OCI-LY7 (cell line): ENCODE data around the gene BPIFB3. TPM values are rescaled to one million over a fixed set of nuclear protein-coding genes. Genes with fewer than 3 reads are reported as not detected.

Experiments
- BruUV-seq: library from RNA; stranded (reverse); fragments of 400-500 nt; replicated peaks from 2 replicates; lab custom pipeline; 2021; lab: Mats Ljungman, UMichigan
- CTCF ChIA-PET: fragments of 300-600 bp; sonication (Branson Sonifier 250); formaldehyde crosslinking; loops from one replicate; lab custom pipeline; 2022; ENCODE audit warnings: antibody characterized with exemption; ENCODE audit not compliant: unreplicated experiment; lab: Charles Lee
- POLR2A ChIA-PET: fragments of 300-600 bp; sonication (Branson Sonifier 250); formaldehyde crosslinking; loops from one replicate; lab custom pipeline; 2022; ENCODE audit warnings: antibody characterized with exemption; lab: Charles Lee
- DNase-seq: peaks from one replicate; pipeline ENCODE4 v3.0.0-alpha.2; 2015; ENCODE audit warnings: low spot score
- H2AFZ ChIP-seq: fragments of 200-600 bp; sonication (generic), shearing (Covaris generic); 2 replicates; pipeline ENCODE4 v1.6.1; 2014; ENCODE audit warnings: mild to moderate bottlenecking, antibody characterized with exemption, low read length, moderate library complexity
- H3K27ac ChIP-seq: fragments of 200-600 bp; sonication (generic); 2 replicates; pipeline ENCODE4 v1.5.1; 2014; ENCODE audit warnings: mixed run types, low read depth, mild to moderate bottlenecking, moderate library complexity, low read length, inconsistent platforms; ENCODE audit not compliant: poor library complexity, severe bottlenecking
- H3K36me3 ChIP-seq: fragments of 200-600 bp; sonication (generic); 2 replicates; pipeline ENCODE4 v1.6.1; 2014; ENCODE audit warnings: mild to moderate bottlenecking, antibody characterized with exemption, low read length, moderate library complexity, mixed read lengths; ENCODE audit not compliant: insufficient read depth
- H3K4me1 ChIP-seq: fragments of 200-600 bp; sonication (generic); 2 replicates; pipeline ENCODE4 v1.5.1; 2014; ENCODE audit warnings: mild to moderate bottlenecking, low read length; ENCODE audit not compliant: insufficient read depth, poor library complexity, severe bottlenecking
- H3K4me2 ChIP-seq: fragments of 200-600 bp; sonication (generic); 2 replicates; pipeline ENCODE4 v1.6.1; 2014; ENCODE audit warnings: mild to moderate bottlenecking, low read length
- H3K4me3 ChIP-seq: fragments of 200-600 bp; sonication (generic); 2 replicates; pipeline ENCODE4 v1.5.1; 2014; ENCODE audit warnings: mild to moderate bottlenecking, low read depth, low read length; ENCODE audit not compliant: poor library complexity, severe bottlenecking
- H3K79me2 ChIP-seq: fragments of 200-600 bp; sonication (generic); 2 replicates; pipeline ENCODE4 v1.6.1; 2016; ENCODE audit warnings: low read depth, mild to moderate bottlenecking, low read length, moderate library complexity, mixed read lengths; ENCODE audit not compliant: insufficient read depth
- H3K9me2 ChIP-seq: fragments of 200-600 bp; sonication (generic); 2 replicates; pipeline ENCODE4 v1.6.1; 2016; ENCODE audit warnings: mild to moderate bottlenecking, low read length, mixed read lengths; ENCODE audit not compliant: insufficient read depth
- H3K9me3 ChIP-seq: fragments of 200-600 bp; sonication (generic); 2 replicates; pipeline ENCODE4 v1.6.1; 2014; ENCODE audit warnings: mild to moderate bottlenecking, mixed run types, low read length, mixed read lengths
- H4K20me1 ChIP-seq: fragments of 200-600 bp; sonication (generic); 2 replicates; pipeline ENCODE4 v1.6.1; 2014; ENCODE audit warnings: mild to moderate bottlenecking, antibody characterized with exemption, low read length, moderate library complexity, mixed read lengths; ENCODE audit not compliant: insufficient read depth
- EZH2phosphoT487 ChIP-seq: fragments of 200-600 bp; sonication (generic); IDR thresholded peaks from 2 replicates; pipeline ENCODE4 v1.6.1; 2018; ENCODE audit warnings: low read depth, borderline replicate concordance, mild to moderate bottlenecking, mixed run types, antibody characterized with exemption, low read length, moderate library complexity, mixed read lengths
- intact Hi-C: fragments of 100-400 bp; cut with micrococcal nuclease; formaldehyde crosslinking; loops from one replicate; pipeline ENCODE4 v1.10.0; 2022; ENCODE audit not compliant: unreplicated experiment
- total RNA-seq, 2 experiments: library from RNA; depleted of rRNA in 1 of 2; stranded (reverse); fragments of >200 nt in 1 of 2; shearing (Covaris generic) in 1 of 2; gene quantifications; 2 replicates each; pipeline ENCODE4 v1.2.3, GENCODE V29; 2014 to 2022
- TF ChIP-seq, protein P1 (sequence below): fragments of 200-600 bp; sonication (generic); conservative IDR thresholded peaks from 2 replicates; pipeline ENCODE4 v1.5.1; 2014; ENCODE audit warnings: mild to moderate bottlenecking, antibody characterized with exemption, low read length, moderate library complexity, mixed read lengths

BPIFB3 gene
- total RNA-seq, 2 experiments from 2014 or later = not detected

DNA sequence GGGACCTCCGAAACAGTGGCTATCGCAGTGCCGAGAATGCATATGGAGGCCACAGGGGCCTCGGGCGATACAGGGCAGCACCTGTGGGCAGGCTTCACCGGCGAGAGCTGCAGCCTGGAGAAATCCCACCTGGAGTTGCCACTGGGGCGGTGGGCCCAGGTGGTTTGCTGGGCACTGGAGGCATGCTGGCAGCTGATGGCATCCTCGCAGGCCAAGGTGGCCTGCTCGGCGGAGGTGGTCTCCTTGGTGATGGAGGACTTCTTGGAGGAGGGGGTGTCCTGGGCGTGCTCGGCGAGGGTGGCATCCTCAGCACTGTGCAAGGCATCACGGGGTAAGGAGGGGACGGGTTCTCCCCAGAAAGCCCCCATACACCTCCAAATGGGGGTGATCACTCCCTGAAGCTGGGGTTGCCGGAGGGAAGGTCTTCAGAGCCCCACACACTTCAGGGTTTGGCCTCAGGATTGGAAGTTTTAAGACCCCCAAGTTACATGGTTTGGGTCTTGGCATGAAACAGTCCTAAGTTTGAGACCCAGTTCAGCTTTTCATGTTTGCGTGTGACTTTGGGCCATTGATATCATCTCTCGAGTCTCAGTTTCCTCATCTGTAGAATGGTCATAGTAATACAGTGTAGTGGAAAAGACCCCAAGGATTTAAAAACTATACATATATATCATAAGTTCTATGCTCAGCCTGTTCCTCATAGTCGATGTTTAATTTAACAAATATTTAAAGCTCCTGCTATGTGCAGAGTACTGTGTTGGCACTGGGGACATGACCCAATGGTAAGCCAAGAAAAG, 30.0 kb downstream of the BPIFB3 start:
- intact Hi-C loops = no loop called here
- POLR2A ChIA-PET = interaction anchor here (0.7 kb wide), 1 partner anchor 142 kb away, joined by 3 read pairs; no protein-coding TSS in a partner anchor
- H3K79me2 ChIP-seq = no peaks in the 10 kb centered on the region
- no peak overlapping the region for H3K27ac ChIP-seq
- no peaks in the 10 kb centered on the region for H4K20me1 ChIP-seq
- no peak for DNase-seq
- CTCF ChIA-PET = no interaction called here
- TF ChIP-seq, protein P1, sequence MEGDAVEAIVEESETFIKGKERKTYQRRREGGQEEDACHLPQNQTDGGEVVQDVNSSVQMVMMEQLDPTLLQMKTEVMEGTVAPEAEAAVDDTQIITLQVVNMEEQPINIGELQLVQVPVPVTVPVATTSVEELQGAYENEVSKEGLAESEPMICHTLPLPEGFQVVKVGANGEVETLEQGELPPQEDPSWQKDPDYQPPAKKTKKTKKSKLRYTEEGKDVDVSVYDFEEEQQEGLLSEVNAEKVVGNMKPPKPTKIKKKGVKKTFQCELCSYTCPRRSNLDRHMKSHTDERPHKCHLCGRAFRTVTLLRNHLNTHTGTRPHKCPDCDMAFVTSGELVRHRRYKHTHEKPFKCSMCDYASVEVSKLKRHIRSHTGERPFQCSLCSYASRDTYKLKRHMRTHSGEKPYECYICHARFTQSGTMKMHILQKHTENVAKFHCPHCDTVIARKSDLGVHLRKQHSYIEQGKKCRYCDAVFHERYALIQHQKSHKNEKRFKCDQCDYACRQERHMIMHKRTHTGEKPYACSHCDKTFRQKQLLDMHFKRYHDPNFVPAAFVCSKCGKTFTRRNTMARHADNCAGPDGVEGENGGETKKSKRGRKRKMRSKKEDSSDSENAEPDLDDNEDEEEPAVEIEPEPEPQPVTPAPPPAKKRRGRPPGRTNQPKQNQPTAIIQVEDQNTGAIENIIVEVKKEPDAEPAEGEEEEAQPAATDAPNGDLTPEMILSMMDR = no peak
- no peak for TF ChIP-seq EZH2phosphoT487
- no peak overlapping the region for H3K4me2 ChIP-seq
- no peak overlapping the region for H3K4me3 ChIP-seq
- no peaks in the 10 kb centered on the region for H3K36me3 ChIP-seq
- H3K4me1 ChIP-seq = no peaks in the 10 kb centered on the region
- H2AFZ ChIP-seq = no peak overlapping the region
- no peaks in the 10 kb centered on the region for H3K9me2 ChIP-seq
- no peaks in the 10 kb centered on the region for H3K9me3 ChIP-seq
- no TSS peak for BruUV-seq

DNA sequence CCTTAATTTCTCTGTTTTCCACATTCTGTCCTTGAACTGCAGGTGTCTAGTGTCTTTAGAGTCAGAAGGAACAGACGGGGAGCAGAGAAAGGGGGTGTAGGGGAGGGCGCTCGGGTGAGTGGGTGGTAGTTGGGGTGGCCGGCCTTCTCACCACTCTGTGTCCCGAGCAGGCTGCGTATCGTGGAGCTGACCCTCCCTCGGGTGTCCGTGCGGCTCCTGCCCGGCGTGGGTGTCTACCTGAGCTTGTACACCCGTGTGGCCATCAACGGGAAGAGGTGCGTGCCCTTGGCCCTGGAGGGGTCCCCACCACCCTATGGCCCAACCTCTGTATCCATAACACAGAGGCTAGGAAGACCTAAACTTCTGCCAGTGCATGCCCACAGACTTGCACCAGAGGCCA, 31.0 kb downstream of the BPIFB3 start:
- no peaks in the 10 kb centered on the region for H4K20me1 ChIP-seq
- no peak overlapping the region for H3K4me2 ChIP-seq
- H3K36me3 ChIP-seq = no peaks in the 10 kb centered on the region
- H3K4me1 ChIP-seq = no peaks in the 10 kb centered on the region
- H3K9me2 ChIP-seq = no peaks in the 10 kb centered on the region
- no peak overlapping the region for H3K27ac ChIP-seq
- no TSS peak for BruUV-seq
- ChIA-PET POLR2A (interaction anchor here (0.7 kb wide), 1 partner anchor 141 kb away, joined by 3 read pairs; no protein-coding TSS in a partner anchor), CTCF (interaction anchor here (0.5 kb wide), 1 partner anchor 27 kb away, joined by 3 read pairs; no protein-coding TSS in a partner anchor)
- intact Hi-C loops = no loop called here
- no peak for TF ChIP-seq EZH2phosphoT487
- TF ChIP-seq, protein P1 = no peak
- H3K9me3 ChIP-seq = no peaks in the 10 kb centered on the region
- no peak overlapping the region for H3K4me3 ChIP-seq
- no peak overlapping the region for H2AFZ ChIP-seq
- no peaks in the 10 kb centered on the region for H3K79me2 ChIP-seq
- DNase-seq = no peak
